ENCODE results near the gene ACR. TPM values are rescaled to one million over a fixed set of nuclear protein-coding genes. Genes with fewer than 3 reads are reported as not detected.

The ACR gene
- total and polyA plus RNA-seq, 2 of the 13 experiments (the other 11 are each of a cell fraction or from before 2014, with no cell fraction given): 0.15 TPM; not detected in 1

- TF ChIP-seq NCOR1 (IDR thresholded peaks at IDR 0.05; ENCODE audit: borderline replicate concordance, low read length) (no peak), KDM1A (CRISPR knock-in tag; IDR thresholded peaks at IDR 0.05) (no peak), XRCC5 (optimal IDR thresholded peaks at IDR 0.05; ENCODE audit: low read length) (no peak), PATZ1 (CRISPR knock-in tag; IDR thresholded peaks at IDR 0.05) (0 out of 2 replicates have a peak, but pooled peaks have one; percentile 43), GRHL1 (CRISPR knock-in tag; conservative IDR thresholded peaks at IDR 0.05) (no peak), ZNF280D (CRISPR knock-in tag; IDR thresholded peaks at IDR 0.05) (no peak), ZNF382 (CRISPR knock-in tag; IDR thresholded peaks at IDR 0.05; ENCODE audit: borderline replicate concordance) (no peak), TCF12 (IDR thresholded peaks at IDR 0.05) (no peak), TCF12 (CRISPR knock-in tag; IDR thresholded peaks at IDR 0.05) (no peak), PCBP2 (optimal IDR thresholded peaks at IDR 0.05; ENCODE audit: low read depth, low read length, poor library complexity, severe bottlenecking) (peak; percentile 32), ZNF761 (CRISPR knock-in tag; conservative IDR thresholded peaks at IDR 0.05) (no peak), ZBTB39 (CRISPR knock-in tag; IDR thresholded peaks at IDR 0.05) (peak; percentile 69; the same call in 1 of the 2 replicates), ZNF10 (CRISPR knock-in tag; IDR thresholded peaks at IDR 0.05; ENCODE audit: borderline replicate concordance, low read depth) (no peak), ATF7 (IDR thresholded peaks at IDR 0.05) (no peak), ATF7 (CRISPR knock-in tag; IDR thresholded peaks at IDR 0.05) (no peak), ZNF317 (CRISPR knock-in tag; IDR thresholded peaks at IDR 0.05) (0 out of 2 replicates have a peak, but pooled peaks have one; percentile 1), HOXA5 (CRISPR knock-in tag; IDR thresholded peaks at IDR 0.05) (0 out of 2 replicates have a peak, but pooled peaks have one; percentile 72)
- TF ChIP-seq, protein P1, sequence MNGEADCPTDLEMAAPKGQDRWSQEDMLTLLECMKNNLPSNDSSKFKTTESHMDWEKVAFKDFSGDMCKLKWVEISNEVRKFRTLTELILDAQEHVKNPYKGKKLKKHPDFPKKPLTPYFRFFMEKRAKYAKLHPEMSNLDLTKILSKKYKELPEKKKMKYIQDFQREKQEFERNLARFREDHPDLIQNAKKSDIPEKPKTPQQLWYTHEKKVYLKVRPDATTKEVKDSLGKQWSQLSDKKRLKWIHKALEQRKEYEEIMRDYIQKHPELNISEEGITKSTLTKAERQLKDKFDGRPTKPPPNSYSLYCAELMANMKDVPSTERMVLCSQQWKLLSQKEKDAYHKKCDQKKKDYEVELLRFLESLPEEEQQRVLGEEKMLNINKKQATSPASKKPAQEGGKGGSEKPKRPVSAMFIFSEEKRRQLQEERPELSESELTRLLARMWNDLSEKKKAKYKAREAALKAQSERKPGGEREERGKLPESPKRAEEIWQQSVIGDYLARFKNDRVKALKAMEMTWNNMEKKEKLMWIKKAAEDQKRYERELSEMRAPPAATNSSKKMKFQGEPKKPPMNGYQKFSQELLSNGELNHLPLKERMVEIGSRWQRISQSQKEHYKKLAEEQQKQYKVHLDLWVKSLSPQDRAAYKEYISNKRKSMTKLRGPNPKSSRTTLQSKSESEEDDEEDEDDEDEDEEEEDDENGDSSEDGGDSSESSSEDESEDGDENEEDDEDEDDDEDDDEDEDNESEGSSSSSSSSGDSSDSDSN (CRISPR knock-in tag; IDR thresholded peaks at IDR 0.05): no peak; the same call in 1 of the 2 replicates
These were observed 38.1 kb upstream of the ACR start (continued) for GRCh38 chr22:50699756-50700386.

Data from HepG2 (cell line).